OCI-LY7 (cell line): ENCODE measurements around the gene CHKA.

Source experiments
- CTCF ChIP-seq: fragments of 200-600 bp; sonication (generic); conservative IDR thresholded peaks from 2 replicates; pipeline ENCODE4 v1.5.1; 2014; ENCODE audit warnings: mild to moderate bottlenecking, antibody characterized with exemption, low read length, moderate library complexity, mixed read lengths
- EZH2phosphoT487 ChIP-seq: fragments of 200-600 bp; sonication (generic); IDR thresholded peaks from 2 replicates; pipeline ENCODE4 v1.6.1; 2018; ENCODE audit warnings: low read depth, borderline replicate concordance, mild to moderate bottlenecking, mixed run types, antibody characterized with exemption, low read length, moderate library complexity, mixed read lengths

GRCh38 chr11:68056317-68057285, 64.6 kb downstream of the CHKA start:
- TF ChIP-seq CTCF (no peak), EZH2phosphoT487 (no peak)
